ENCODE measurements around the gene UBE2E2.
"Not testable (repeated sequence)": the region's sequence is repeated elsewhere in the genome, so short reads cannot be mapped to it uniquely, and the experiment has no call there.

The UBE2E2 gene

GRCh38 chr3:23343509-23343908, 140.4 kb downstream of the UBE2E2 start:
- Histone ChIP-seq H3K9me3 (ENCODE audit: insufficient read depth, low read length, severe bottlenecking) (no peaks in the 10 kb centered on the region), H3K27me3 (ENCODE audit: insufficient read depth, low read length, poor library complexity) (no peaks in the 10 kb centered on the region), H4K20me1 (ENCODE audit: insufficient read depth, low read length) (no peaks in the 10 kb centered on the region), H3K4me3 (ENCODE audit: low read depth in 1 of 2, low read length in 2 of 2) (no peak overlapping the region), H3K36me3 (ENCODE audit: insufficient read depth, low read length) (no peaks in the 10 kb centered on the region), H3K4me1 (ENCODE audit: insufficient read depth, low read length) (no peaks in the 10 kb centered on the region; the same call in 1 of the 2 replicates), H3K4me2 (ENCODE audit: insufficient read depth, low read length) (no peak overlapping the region), H2AFZ (ENCODE audit: low read depth, low read length) (no peak overlapping the region), H3K9ac (ENCODE audit: low read depth, low read length) (no peak overlapping the region), H3K27ac (ENCODE audit: low read length) (no peak overlapping the region), H3K79me2 (ENCODE audit: insufficient read depth, low read length) (no peaks in the 10 kb centered on the region)
- no peak for DNase-seq
- ATAC-seq (ENCODE audit: insufficient read depth, low read depth), result no peak
- TF ChIP-seq CTCF (IDR thresholded peaks at IDR 0.05; ENCODE audit: borderline replicate concordance, extremely low read depth, low read length, poor library complexity, severe bottlenecking) (no peak), EZH2 (IDR thresholded peaks at IDR 0.05; ENCODE audit: borderline replicate concordance, low read depth, low read length, severe bottlenecking) (no peak)

- Histone ChIP-seq H3K36me3 (ENCODE audit: insufficient read depth, low read length) (no peaks in the 10 kb centered on the region), H3K27ac (ENCODE audit: low read length) (no peak overlapping the region), H3K27me3 (ENCODE audit: insufficient read depth, low read length, poor library complexity) (no peaks in the 10 kb centered on the region), H2AFZ (ENCODE audit: low read depth, low read length) (no peak overlapping the region), H3K79me2 (ENCODE audit: insufficient read depth, low read length) (no peaks in the 10 kb centered on the region), H4K20me1 (ENCODE audit: insufficient read depth, low read length) (no peaks in the 10 kb centered on the region), H3K4me2 (ENCODE audit: insufficient read depth, low read length) (no peak overlapping the region), H3K9ac (ENCODE audit: low read depth, low read length) (no peak overlapping the region), H3K4me3 (ENCODE audit: low read depth in 1 of 2, low read length in 2 of 2) (no peak overlapping the region), H3K4me1 (ENCODE audit: insufficient read depth, low read length) (no peaks in the 10 kb centered on the region; the same call in 1 of the 2 replicates), H3K9me3 (ENCODE audit: insufficient read depth, low read length, severe bottlenecking) (no peaks in the 10 kb centered on the region)
- ATAC-seq (ENCODE audit: insufficient read depth, low read depth) (no peak), DNase-seq (no peak)
- TF ChIP-seq EZH2 (IDR thresholded peaks at IDR 0.05; ENCODE audit: borderline replicate concordance, low read depth, low read length, severe bottlenecking) (no peak), CTCF (IDR thresholded peaks at IDR 0.05; ENCODE audit: borderline replicate concordance, extremely low read depth, low read length, poor library complexity, severe bottlenecking) (no peak)
These were observed 141.8 kb downstream of the UBE2E2 start for GRCh38 chr3:23344886-23345285.

- DNase-seq; H3K9me3 ChIP-seq (ENCODE audit: insufficient read depth, low read length, severe bottlenecking); H3K27ac ChIP-seq (ENCODE audit: low read length); H3K27me3 ChIP-seq (ENCODE audit: insufficient read depth, low read length, poor library complexity); H3K4me1 ChIP-seq (ENCODE audit: insufficient read depth, low read length); H3K4me2 ChIP-seq (ENCODE audit: insufficient read depth, low read length); H3K9ac ChIP-seq (ENCODE audit: low read depth, low read length); H3K79me2 ChIP-seq (ENCODE audit: insufficient read depth, low read length); H3K4me3 ChIP-seq (ENCODE audit: low read depth in 1 of 2, low read length in 2 of 2); H3K36me3 ChIP-seq (ENCODE audit: insufficient read depth, low read length); ATAC-seq (ENCODE audit: insufficient read depth, low read depth); H4K20me1 ChIP-seq (ENCODE audit: insufficient read depth, low read length); H2AFZ ChIP-seq (ENCODE audit: low read depth, low read length): not testable (repeated sequence)
These were observed 146.3 kb downstream of the UBE2E2 start for GRCh38 chr3:23349444-23349843.

- DNase-seq (no peak), ATAC-seq (ENCODE audit: insufficient read depth, low read depth) (no peak)
- Histone ChIP-seq H3K79me2 (ENCODE audit: insufficient read depth, low read length) (no peaks in the 10 kb centered on the region), H3K27me3 (ENCODE audit: insufficient read depth, low read length, poor library complexity) (no peaks in the 10 kb centered on the region), H3K27ac (ENCODE audit: low read length) (no peak overlapping the region), H3K4me1 (ENCODE audit: insufficient read depth, low read length) (no peaks in the 10 kb centered on the region), H3K4me2 (ENCODE audit: insufficient read depth, low read length) (no peak overlapping the region), H4K20me1 (ENCODE audit: insufficient read depth, low read length) (no peaks in the 10 kb centered on the region), H3K9ac (ENCODE audit: low read depth, low read length) (no peak overlapping the region), H3K4me3 (ENCODE audit: low read depth in 1 of 2, low read length in 2 of 2) (no peak overlapping the region), H3K9me3 (ENCODE audit: insufficient read depth, low read length, severe bottlenecking) (no peaks in the 10 kb centered on the region), H3K36me3 (ENCODE audit: insufficient read depth, low read length) (no peaks in the 10 kb centered on the region), H2AFZ (ENCODE audit: low read depth, low read length) (no peak overlapping the region)
- no peak for TF ChIP-seq CTCF (IDR thresholded peaks at IDR 0.05; ENCODE audit: borderline replicate concordance, extremely low read depth, low read length, poor library complexity, severe bottlenecking)
- TF ChIP-seq EZH2 (IDR thresholded peaks at IDR 0.05; ENCODE audit: borderline replicate concordance, low read depth, low read length, severe bottlenecking), result no peak
These were observed 153.0 kb downstream of the UBE2E2 start for GRCh38 chr3:23356169-23356568.
